ENCODE measurements around the gene LIPA. TPM values are rescaled to one million over a fixed set of nuclear protein-coding genes. Genes with fewer than 3 reads are reported as not detected.
A peak's percentile ranks its signal among the peaks of the same experiment; 100 is the strongest.

Gene LIPA
- total RNA-seq, 1 donor from 2014 or later, result 27.7 TPM

DNA sequence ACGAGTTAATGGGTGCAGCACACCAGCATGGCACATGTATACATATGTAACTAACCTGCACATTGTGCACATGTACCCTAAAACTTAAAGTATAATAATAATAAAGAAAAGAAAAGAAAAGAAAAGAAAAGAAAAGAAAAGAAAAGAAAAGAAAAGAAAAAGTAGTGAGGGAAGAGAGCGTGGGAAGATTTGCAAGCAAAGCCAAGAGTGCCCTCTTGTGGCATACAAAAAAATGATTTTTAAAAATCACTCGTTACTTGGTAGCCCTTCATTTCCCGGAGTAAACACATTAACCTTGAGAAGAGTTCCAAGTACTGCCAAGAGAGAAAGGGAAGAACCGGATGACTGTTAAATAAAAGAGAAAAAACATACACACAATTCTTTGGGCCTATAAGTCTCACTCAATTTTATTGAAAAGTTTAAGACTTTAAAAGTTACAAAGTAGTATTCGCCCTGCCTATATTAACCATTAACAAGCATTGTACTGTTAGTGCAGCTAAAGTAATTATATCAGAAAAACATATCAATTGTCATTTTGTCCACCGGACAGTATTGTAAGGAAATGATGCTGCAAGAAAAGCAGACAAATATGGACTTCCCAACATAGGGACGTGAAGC, 38.3 kb downstream of the LIPA start:
- intact Hi-C loops (cut with DNase I), result loop anchor here (10.0 kb wide), 1 partner anchor 378 kb away; no protein-coding TSS in a partner anchor
- TF ChIP-seq, protein P1, sequence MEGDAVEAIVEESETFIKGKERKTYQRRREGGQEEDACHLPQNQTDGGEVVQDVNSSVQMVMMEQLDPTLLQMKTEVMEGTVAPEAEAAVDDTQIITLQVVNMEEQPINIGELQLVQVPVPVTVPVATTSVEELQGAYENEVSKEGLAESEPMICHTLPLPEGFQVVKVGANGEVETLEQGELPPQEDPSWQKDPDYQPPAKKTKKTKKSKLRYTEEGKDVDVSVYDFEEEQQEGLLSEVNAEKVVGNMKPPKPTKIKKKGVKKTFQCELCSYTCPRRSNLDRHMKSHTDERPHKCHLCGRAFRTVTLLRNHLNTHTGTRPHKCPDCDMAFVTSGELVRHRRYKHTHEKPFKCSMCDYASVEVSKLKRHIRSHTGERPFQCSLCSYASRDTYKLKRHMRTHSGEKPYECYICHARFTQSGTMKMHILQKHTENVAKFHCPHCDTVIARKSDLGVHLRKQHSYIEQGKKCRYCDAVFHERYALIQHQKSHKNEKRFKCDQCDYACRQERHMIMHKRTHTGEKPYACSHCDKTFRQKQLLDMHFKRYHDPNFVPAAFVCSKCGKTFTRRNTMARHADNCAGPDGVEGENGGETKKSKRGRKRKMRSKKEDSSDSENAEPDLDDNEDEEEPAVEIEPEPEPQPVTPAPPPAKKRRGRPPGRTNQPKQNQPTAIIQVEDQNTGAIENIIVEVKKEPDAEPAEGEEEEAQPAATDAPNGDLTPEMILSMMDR (IDR thresholded peaks at IDR 0.05), result peak; percentile 60 to 72 (median 65)
- no peak for TF ChIP-seq POLR2A (IDR thresholded peaks at IDR 0.05)
- Histone ChIP-seq H3K36me3 (peaks cover 0 to 6% of the 10 kb centered on the region in 2 donors), H3K27ac (no peak overlapping the region), H3K4me1 (peaks cover 9% of the 10 kb centered on the region), H3K4me3 (no peak overlapping the region), H3K9me3 (no peaks in the 10 kb centered on the region), H3K27me3 (no peaks in the 10 kb centered on the region)
- DNase-seq (ENCODE audit: extremely low spot score in 2 of 2), result no peak

DNA sequence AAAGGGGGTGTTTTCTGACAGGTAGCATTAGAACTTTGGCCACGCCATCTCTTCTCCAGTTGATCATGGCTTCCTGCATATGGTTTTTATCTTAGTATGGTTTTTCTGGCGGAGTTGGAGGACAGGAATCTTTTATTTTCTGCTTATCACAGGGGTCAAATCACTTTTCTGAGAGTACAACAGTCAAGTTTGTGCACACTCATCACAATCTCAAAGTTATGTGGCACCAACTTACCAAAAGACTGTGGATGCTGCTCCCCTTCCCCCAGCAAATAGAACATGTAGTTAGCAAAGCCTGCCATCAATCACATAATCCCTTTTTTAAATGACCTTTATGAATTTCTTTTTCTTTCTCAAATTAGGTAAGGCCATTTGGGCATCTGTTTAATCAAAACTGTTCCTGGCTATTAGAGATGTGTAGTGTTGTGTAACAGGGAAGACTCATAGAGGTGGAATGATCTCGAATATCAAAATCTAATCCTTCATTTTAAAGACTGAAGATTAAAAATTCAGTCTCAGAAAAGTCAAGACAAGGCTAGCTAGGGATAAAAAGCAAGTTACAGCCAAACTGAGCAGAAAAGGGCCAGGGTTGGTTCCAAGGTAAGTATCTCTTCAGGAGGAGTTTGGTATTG, 40.7 kb downstream of the LIPA start:
- no peaks in the 10 kb centered on the region for H3K9me3 ChIP-seq
- intact Hi-C loops (cut with DNase I), result loop anchor here (10.0 kb wide), 1 partner anchor 376 kb away; no protein-coding TSS in a partner anchor
- H3K4me1 ChIP-seq, result peaks cover 19% of the 10 kb centered on the region
- no peak overlapping the region for H3K27ac ChIP-seq
- no peak overlapping the region for H3K4me3 ChIP-seq
- TF ChIP-seq, protein P1 (IDR thresholded peaks at IDR 0.05), result no peak
- TF ChIP-seq POLR2A (IDR thresholded peaks at IDR 0.05) (no peak), POLR2AphosphoS5 (IDR thresholded peaks at IDR 0.05; ENCODE audit: insufficient read depth in 1 of 2, low read depth in 1 of 2) (no peak)
- H3K36me3 ChIP-seq, result peaks cover 0 to 6% of the 10 kb centered on the region in 2 donors
- H3K27me3 ChIP-seq, result no peaks in the 10 kb centered on the region
- DNase-seq (ENCODE audit: extremely low spot score in 2 of 2), result no peak

DNA sequence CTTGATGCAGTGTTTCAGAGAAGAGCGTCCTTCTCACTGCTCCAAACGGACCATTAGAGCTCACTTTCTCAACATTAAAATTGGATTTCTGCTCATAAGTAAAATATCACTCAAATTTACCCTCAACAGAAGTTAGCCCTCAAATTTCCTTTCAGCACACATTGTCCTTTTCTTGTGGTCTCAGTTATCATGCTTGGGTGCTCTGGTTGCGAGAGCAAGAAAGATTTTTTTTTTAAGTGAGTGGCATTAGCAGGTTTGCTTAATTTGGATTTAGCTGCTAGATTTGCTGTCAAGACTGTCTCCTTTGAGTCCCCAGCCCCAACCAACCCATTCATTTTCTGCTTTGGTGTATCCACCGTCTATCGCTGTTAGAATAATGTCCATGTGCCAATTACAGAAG, 41.9 kb downstream of the LIPA start:
- no peak for DNase-seq (ENCODE audit: extremely low spot score in 2 of 2)
- Histone ChIP-seq H3K27ac (no peak overlapping the region), H3K9me3 (no peaks in the 10 kb centered on the region), H3K27me3 (no peaks in the 10 kb centered on the region), H3K4me3 (no peak overlapping the region), H3K4me1 (peaks cover 19% of the 10 kb centered on the region), H3K36me3 (no peaks in the 10 kb centered on the region)
- TF ChIP-seq POLR2A (IDR thresholded peaks at IDR 0.05) (no peak), POLR2AphosphoS5 (IDR thresholded peaks at IDR 0.05; ENCODE audit: insufficient read depth in 1 of 2, low read depth in 1 of 2) (no peak)
- TF ChIP-seq, protein P1 (IDR thresholded peaks at IDR 0.05), result no peak
- intact Hi-C loops (cut with DNase I), result loop anchor here (2.0 to 10.0 kb wide), 3 partner anchors 179 to 375 kb away; no protein-coding TSS in a partner anchor

DNA sequence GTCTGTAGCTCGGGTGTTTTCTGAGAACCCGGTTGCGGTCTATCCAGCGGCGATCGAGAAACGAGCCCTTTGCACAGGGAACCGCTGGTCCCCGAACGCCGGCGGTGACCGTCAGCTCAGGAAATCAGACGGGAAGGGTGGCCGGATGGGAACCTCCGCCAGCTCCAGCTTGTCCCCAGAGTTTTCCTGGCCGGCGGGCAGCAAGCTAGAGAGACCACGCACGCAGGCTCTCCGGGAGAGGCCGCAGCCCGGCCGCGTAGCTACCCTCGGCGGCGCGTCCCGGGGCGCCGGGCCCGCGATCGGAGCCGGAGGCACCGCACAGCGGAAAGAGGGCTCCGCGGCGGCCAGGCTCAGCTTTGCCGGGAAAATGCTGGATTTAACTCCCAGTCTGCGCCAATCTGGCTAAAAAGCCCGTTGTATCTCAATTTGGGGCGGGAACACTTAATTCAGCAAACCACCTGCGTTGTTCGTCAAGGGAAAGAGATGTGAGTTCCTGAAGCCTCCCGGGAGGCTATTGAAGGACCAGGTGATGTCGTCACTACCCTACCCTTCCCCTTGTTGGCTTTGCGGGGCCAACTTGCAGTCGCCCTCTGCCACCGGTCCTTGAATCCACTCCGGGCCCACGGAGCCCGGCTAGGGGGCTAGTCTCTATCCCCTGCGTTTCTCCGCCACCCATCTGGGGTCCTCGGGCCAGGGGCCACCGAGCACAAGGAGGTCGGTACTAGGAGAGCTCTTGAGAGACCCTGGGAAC, 43.6 kb downstream of the LIPA start:
- Histone ChIP-seq H3K9me3 (no peaks in the 10 kb centered on the region), H3K36me3 (no peaks in the 10 kb centered on the region), H3K4me1 (peaks cover 19% of the 10 kb centered on the region), H3K4me3 (peak overlapping the region; percentile 62 to 64), H3K27me3 (no peaks in the 10 kb centered on the region), H3K27ac (peak overlapping the region; percentile 85)
- TF ChIP-seq POLR2AphosphoS5 (IDR thresholded peaks at IDR 0.05; ENCODE audit: insufficient read depth in 1 of 2, low read depth in 1 of 2), result no peak
- TF ChIP-seq, protein P1 (IDR thresholded peaks at IDR 0.05), result peak in 1 of 3 experiments; percentile 24
- intact Hi-C loops (cut with DNase I), result loop anchor here (2.0 to 5.0 kb wide), 2 partner anchors 177 to 276 kb away; no protein-coding TSS in a partner anchor
- no peak for DNase-seq (ENCODE audit: extremely low spot score in 2 of 2)

Data from vagina (tissue), 2 donors.